ENCODE data around the gene TENM4.

Gene TENM4

GRCh38 chr11:78972590-78972989, 468.2 kb downstream of the TENM4 start:
- DNase-seq (ENCODE audit: low read depth) = no peak

GRCh38 chr11:78972177-78972576, 468.7 kb downstream of the TENM4 start:
- DNase-seq (ENCODE audit: low read depth) = no peak

- no peak for DNase-seq (ENCODE audit: low read depth)
Measured at GRCh38 chr11:78967811-78968210, 473.0 kb downstream of the TENM4 start.

- no peak for DNase-seq (ENCODE audit: low read depth)
Measured at GRCh38 chr11:78965432-78965831, 475.4 kb downstream of the TENM4 start.

- DNase-seq (ENCODE audit: low read depth) = no peak
Measured at GRCh38 chr11:78961937-78962701, 478.7 kb downstream of the TENM4 start.

- DNase-seq (ENCODE audit: low read depth) = no peak
Measured at GRCh38 chr11:78961247-78961646, 479.6 kb downstream of the TENM4 start.

GRCh38 chr11:78958444-78958843, 482.4 kb downstream of the TENM4 start:
- no peak for DNase-seq (ENCODE audit: low read depth)

GRCh38 chr11:78957476-78958245, 483.2 kb downstream of the TENM4 start:
- no peak for DNase-seq (ENCODE audit: low read depth)

- DNase-seq (ENCODE audit: low read depth) = no peak
Measured at GRCh38 chr11:78954696-78955095, 486.1 kb downstream of the TENM4 start.

GRCh38 chr11:78954261-78954660, 486.6 kb downstream of the TENM4 start:
- no peak for DNase-seq (ENCODE audit: low read depth)

- DNase-seq (ENCODE audit: low read depth) = no peak
Measured at GRCh38 chr11:78952890-78953289, 487.9 kb downstream of the TENM4 start.

GRCh38 chr11:78952175-78952574, 488.7 kb downstream of the TENM4 start:
- DNase-seq (ENCODE audit: low read depth) = no peak

- DNase-seq (ENCODE audit: low read depth) = no peak
Measured at GRCh38 chr11:78949976-78950690, 490.7 kb downstream of the TENM4 start.

GRCh38 chr11:78946945-78947902, 493.6 kb downstream of the TENM4 start:
- DNase-seq (ENCODE audit: low read depth) = no peak

GRCh38 chr11:78943841-78944240, 497.0 kb downstream of the TENM4 start:
- no peak for DNase-seq (ENCODE audit: low read depth)

- no peak for DNase-seq (ENCODE audit: low read depth)
Measured at GRCh38 chr11:78943154-78943553, 497.7 kb downstream of the TENM4 start.

GRCh38 chr11:78941226-78941851, 499.5 kb downstream of the TENM4 start:
- DNase-seq (ENCODE audit: low read depth) = no peak

- no peak for DNase-seq (ENCODE audit: low read depth)
Measured at GRCh38 chr11:78940500-78941225, 500.2 kb downstream of the TENM4 start.

- no peak for DNase-seq (ENCODE audit: low read depth)
Measured at GRCh38 chr11:78938971-78939370, 501.9 kb downstream of the TENM4 start.

- DNase-seq (ENCODE audit: low read depth) = no peak
Measured at GRCh38 chr11:78938036-78938435, 502.8 kb downstream of the TENM4 start.
